Stimulated activated CD4-positive, alpha-beta T cell treated with anti-CD3 and anti-CD28 coated beads, Interleukin-12 subunit alpha, Interleukin-12 subunit beta, amount 100 ng/mL, for 4 hours (primary cell): ENCODE data around the gene FAM237B.

ENCODE experiments used
- DNase-seq: peaks from one replicate; pipeline ENCODE4 v3.0.0-alpha.2; 2020

Gene FAM237B

GRCh38 chr7:90290244-90291113 lies 30.6 kb downstream of the FAM237B start:
- DNase-seq = no peak

GRCh38 chr7:90288154-90288553 lies 33.0 kb downstream of the FAM237B start:
- DNase-seq = no peak

GRCh38 chr7:90276033-90276728 lies 44.9 kb downstream of the FAM237B start:
- DNase-seq = no peak

GRCh38 chr7:90274161-90274560 lies 46.9 kb downstream of the FAM237B start:
- no peak for DNase-seq

GRCh38 chr7:90272242-90272641 lies 48.9 kb downstream of the FAM237B start:
- DNase-seq = no peak

- DNase-seq = no peak
Measured at GRCh38 chr7:90271753-90272152, 49.4 kb downstream of the FAM237B start.

- DNase-seq = no peak
Measured at GRCh38 chr7:90270431-90271178, 50.5 kb downstream of the FAM237B start.

- no peak for DNase-seq
Measured at GRCh38 chr7:90269163-90269562, 51.9 kb downstream of the FAM237B start.

GRCh38 chr7:90267263-90267858 lies 53.7 kb downstream of the FAM237B start:
- DNase-seq = no peak

- DNase-seq = no peak
Measured at GRCh38 chr7:90266808-90267207, 54.3 kb downstream of the FAM237B start.
